ENCODE data around the gene MUC3A. TPM values are rescaled to one million over a fixed set of nuclear protein-coding genes. Genes with fewer than 3 reads are reported as not detected.

The MUC3A gene
- total RNA-seq, 6 experiments from 2014 or later, result 3.2 to 12.8 (median 8.9) TPM

GRCh38 chr7:100944138-100944537 is 5.2 kb upstream of the MUC3A start:
- H3K9me3 ChIP-seq, result no peaks in the 10 kb centered on the region
- intact Hi-C loops (cut with DNase I), result no loop called here
- no peaks in the 10 kb centered on the region for H3K36me3 ChIP-seq
- ATAC-seq (no peak), DNase-seq (no peak)
- TF ChIP-seq, protein P1, sequence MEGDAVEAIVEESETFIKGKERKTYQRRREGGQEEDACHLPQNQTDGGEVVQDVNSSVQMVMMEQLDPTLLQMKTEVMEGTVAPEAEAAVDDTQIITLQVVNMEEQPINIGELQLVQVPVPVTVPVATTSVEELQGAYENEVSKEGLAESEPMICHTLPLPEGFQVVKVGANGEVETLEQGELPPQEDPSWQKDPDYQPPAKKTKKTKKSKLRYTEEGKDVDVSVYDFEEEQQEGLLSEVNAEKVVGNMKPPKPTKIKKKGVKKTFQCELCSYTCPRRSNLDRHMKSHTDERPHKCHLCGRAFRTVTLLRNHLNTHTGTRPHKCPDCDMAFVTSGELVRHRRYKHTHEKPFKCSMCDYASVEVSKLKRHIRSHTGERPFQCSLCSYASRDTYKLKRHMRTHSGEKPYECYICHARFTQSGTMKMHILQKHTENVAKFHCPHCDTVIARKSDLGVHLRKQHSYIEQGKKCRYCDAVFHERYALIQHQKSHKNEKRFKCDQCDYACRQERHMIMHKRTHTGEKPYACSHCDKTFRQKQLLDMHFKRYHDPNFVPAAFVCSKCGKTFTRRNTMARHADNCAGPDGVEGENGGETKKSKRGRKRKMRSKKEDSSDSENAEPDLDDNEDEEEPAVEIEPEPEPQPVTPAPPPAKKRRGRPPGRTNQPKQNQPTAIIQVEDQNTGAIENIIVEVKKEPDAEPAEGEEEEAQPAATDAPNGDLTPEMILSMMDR (IDR thresholded peaks at IDR 0.05), result no peak
- no peak for TF ChIP-seq POLR2A (IDR thresholded peaks at IDR 0.05)
- H3K27ac ChIP-seq, result no peak overlapping the region
- no peak overlapping the region for H3K4me3 ChIP-seq
- H3K4me1 ChIP-seq, result peaks cover 0 to 8% (median 0%) of the 10 kb centered on the region in 4 donors
- no peaks in the 10 kb centered on the region for H3K27me3 ChIP-seq
- 67% methylated on average over 3 of the region's 4 CpGs for WGBS (ENCODE audit: insufficient coverage, low coverage, low lambda C conversion rate, missing lambda C conversion rate)

GRCh38 chr7:100946111-100946510 is 3.2 kb upstream of the MUC3A start:
- Histone ChIP-seq H3K4me1 (peaks cover 0 to 17% (median 0%) of the 10 kb centered on the region in 4 donors), H3K4me3 (no peak overlapping the region), H3K27ac (no peak overlapping the region), H3K36me3 (no peaks in the 10 kb centered on the region), H3K9me3 (no peaks in the 10 kb centered on the region), H3K27me3 (no peaks in the 10 kb centered on the region)
- ATAC-seq (no peak), DNase-seq (no peak)
- TF ChIP-seq, protein P1 (IDR thresholded peaks at IDR 0.05), result no peak
- TF ChIP-seq POLR2A (IDR thresholded peaks at IDR 0.05), result no peak
- 88% methylated on average over 3 of the region's 4 CpGs for WGBS (ENCODE audit: insufficient coverage, low coverage, low lambda C conversion rate, missing lambda C conversion rate)
- intact Hi-C loops (cut with DNase I), result no loop called here

- no peaks in the 10 kb centered on the region for H3K9me3 ChIP-seq
- intact Hi-C loops (cut with DNase I), result no loop called here
- no peak for TF ChIP-seq POLR2A (IDR thresholded peaks at IDR 0.05)
- ATAC-seq, result no peak
- no peak for DNase-seq
- H3K4me3 ChIP-seq, result no peak overlapping the region
- WGBS (ENCODE audit: insufficient coverage, low coverage, low lambda C conversion rate, missing lambda C conversion rate), result 81% methylated on average over 7 of the region's 11 CpGs
- no peaks in the 10 kb centered on the region for H3K36me3 ChIP-seq
- H3K4me1 ChIP-seq, result peaks cover 0 to 17% (median 0%) of the 10 kb centered on the region in 4 donors
- H3K27ac ChIP-seq, result no peak overlapping the region
- no peaks in the 10 kb centered on the region for H3K27me3 ChIP-seq
Observed at GRCh38 chr7:100946766-100947365, 2.5 kb upstream of the MUC3A start.

DNA sequence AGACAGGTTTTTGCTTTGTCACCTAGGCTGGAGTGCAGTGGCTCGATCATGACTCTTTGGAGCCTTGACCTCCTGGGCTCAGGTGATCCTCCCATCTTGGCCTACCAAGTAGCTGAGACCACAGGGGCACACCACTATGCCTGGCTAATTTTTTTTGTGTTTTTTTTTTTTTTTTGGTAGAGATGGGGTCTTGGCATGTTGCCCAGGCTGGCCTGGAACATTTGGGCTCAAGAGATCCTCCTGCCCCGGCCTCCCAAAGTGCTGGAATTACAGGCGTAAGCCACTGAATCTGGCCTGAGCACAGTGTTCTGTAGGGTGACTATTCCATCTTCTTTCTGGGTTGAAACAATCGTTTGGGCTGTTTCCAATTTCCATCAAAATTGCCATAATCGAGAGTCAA is 1.5 kb upstream of the MUC3A start:
- intact Hi-C loops (cut with DNase I), result no loop called here
- no peak for DNase-seq
- no peak for TF ChIP-seq POLR2A (IDR thresholded peaks at IDR 0.05)
- TF ChIP-seq, protein P1 (IDR thresholded peaks at IDR 0.05), result no peak
- H3K4me1 ChIP-seq, result peaks cover 0 to 13% (median 0%) of the 10 kb centered on the region in 4 donors
- no peak overlapping the region for H3K4me3 ChIP-seq
- no peaks in the 10 kb centered on the region for H3K27me3 ChIP-seq
- 87% methylated on average over 3 of the region's 5 CpGs for WGBS (ENCODE audit: insufficient coverage, low coverage, low lambda C conversion rate, missing lambda C conversion rate)
- H3K9me3 ChIP-seq, result no peaks in the 10 kb centered on the region
- H3K27ac ChIP-seq, result no peak overlapping the region
- H3K36me3 ChIP-seq, result peaks cover 0 to 7% (median 1%) of the 10 kb centered on the region in 4 donors
- ATAC-seq, result no peak

DNA sequence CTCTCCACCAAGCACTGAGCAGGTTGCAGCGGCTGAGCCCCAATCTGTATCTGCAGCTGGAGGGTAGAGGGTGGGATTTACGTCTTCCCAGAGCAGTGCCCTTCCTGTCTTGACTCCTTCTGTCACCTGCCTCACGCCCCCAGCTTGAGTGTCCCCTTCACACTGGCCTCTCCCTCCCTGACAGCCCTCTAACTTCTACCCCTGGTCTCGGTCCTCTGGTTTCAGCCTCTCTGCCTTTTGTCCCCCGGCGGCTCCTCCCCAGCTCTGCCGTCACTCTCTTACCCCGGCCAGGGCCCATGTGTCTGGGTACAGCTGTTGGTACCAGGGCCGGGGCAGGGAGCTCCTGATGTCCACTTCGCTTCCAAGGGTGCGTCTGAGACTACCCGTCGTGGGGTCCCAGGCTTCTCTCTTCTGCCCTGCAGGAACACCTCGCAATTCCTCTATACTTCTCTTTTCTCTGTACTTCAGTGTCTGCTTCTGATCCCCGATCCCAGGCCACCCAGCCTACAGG is 654 bp downstream of the MUC3A start:
- peak overlapping the region; percentile 70 to 89 (median 86) for H3K27ac ChIP-seq
- H3K36me3 ChIP-seq, result peaks cover 0 to 10% (median 3%) of the 10 kb centered on the region in 4 donors
- intact Hi-C loops (cut with DNase I), result no loop called here
- H3K9me3 ChIP-seq, result no peaks in the 10 kb centered on the region
- H3K4me3 ChIP-seq, result peak overlapping the region; percentile 41 to 65 (median 59)
- TF ChIP-seq, protein P1 (IDR thresholded peaks at IDR 0.05), result no peak
- no peaks in the 10 kb centered on the region for H3K27me3 ChIP-seq
- DNase-seq, result peak in 2 of 3 donors; percentile 49 to 75
- WGBS (ENCODE audit: insufficient coverage, low coverage, low lambda C conversion rate, missing lambda C conversion rate), result 35% methylated on average over 12 of the region's 15 CpGs
- peaks cover 0 to 13% (median 0%) of the 10 kb centered on the region in 4 donors for H3K4me1 ChIP-seq
- peak; percentile 20 to 67 (median 52) for ATAC-seq

All from right lobe of liver (tissue), 6 donors.